Measurements from ENCODE around the gene APEX1.
"Not testable (repeated sequence)": the region's sequence is repeated elsewhere in the genome, so short reads cannot be mapped to it uniquely, and the experiment has no call there.

Gene APEX1

GRCh38 chr14:20472536-20473169 is 17.6 kb downstream of the APEX1 start:
- no peak for DNase-seq (ENCODE audit: low read depth in 2 of 2)

- DNase-seq (ENCODE audit: low read depth in 2 of 2), result no peak
These were observed 21.8 kb downstream of the APEX1 start for GRCh38 chr14:20476776-20477175.

GRCh38 chr14:20477211-20477876 is 22.3 kb downstream of the APEX1 start:
- DNase-seq (ENCODE audit: low read depth in 2 of 2), result no peak

- DNase-seq (ENCODE audit: low read depth in 2 of 2), result no peak
These were observed 23.9 kb downstream of the APEX1 start for GRCh38 chr14:20478894-20479293.

- DNase-seq (ENCODE audit: low read depth in 2 of 2), result no peak
These were observed 27.4 kb downstream of the APEX1 start for GRCh38 chr14:20482382-20482781.

- DNase-seq (ENCODE audit: low read depth in 2 of 2), result no peak
These were observed 30.9 kb downstream of the APEX1 start for GRCh38 chr14:20485900-20486299.

- DNase-seq (ENCODE audit: low read depth in 2 of 2), result no peak
These were observed 31.8 kb downstream of the APEX1 start for GRCh38 chr14:20486684-20487395.

- no peak for DNase-seq (ENCODE audit: low read depth in 2 of 2)
These were observed 32.3 kb downstream of the APEX1 start for GRCh38 chr14:20487396-20487725.

GRCh38 chr14:20489093-20489994 is 34.3 kb downstream of the APEX1 start:
- DNase-seq (ENCODE audit: low read depth in 2 of 2), result no peak

- no peak for DNase-seq (ENCODE audit: low read depth in 2 of 2)
These were observed 35.5 kb downstream of the APEX1 start for GRCh38 chr14:20490563-20490962.

GRCh38 chr14:20492486-20492885 is 37.5 kb downstream of the APEX1 start:
- no peak for DNase-seq (ENCODE audit: low read depth in 2 of 2)

GRCh38 chr14:20493634-20494033 is 38.6 kb downstream of the APEX1 start:
- no peak for DNase-seq (ENCODE audit: low read depth in 2 of 2)

GRCh38 chr14:20494935-20495766 is 40.1 kb downstream of the APEX1 start:
- no peak for DNase-seq (ENCODE audit: low read depth in 2 of 2)

- DNase-seq (ENCODE audit: low read depth in 2 of 2), result no peak
These were observed 43.6 kb downstream of the APEX1 start for GRCh38 chr14:20498622-20499021.

- no peak for DNase-seq (ENCODE audit: low read depth in 2 of 2)
These were observed 44.1 kb downstream of the APEX1 start for GRCh38 chr14:20499108-20499507.

- no peak for DNase-seq (ENCODE audit: low read depth in 2 of 2)
These were observed 44.9 kb downstream of the APEX1 start for GRCh38 chr14:20499881-20500280.

GRCh38 chr14:20501346-20501745 is 46.3 kb downstream of the APEX1 start:
- no peak for DNase-seq (ENCODE audit: low read depth in 2 of 2)

GRCh38 chr14:20503898-20504297 is 48.9 kb downstream of the APEX1 start:
- no peak for DNase-seq (ENCODE audit: low read depth in 2 of 2)

- DNase-seq (ENCODE audit: low read depth in 2 of 2), result not testable (repeated sequence)
These were observed 51.2 kb downstream of the APEX1 start for GRCh38 chr14:20506276-20506675.

GRCh38 chr14:20506752-20507151 is 51.7 kb downstream of the APEX1 start:
- not testable (repeated sequence) for DNase-seq (ENCODE audit: low read depth in 2 of 2)

All from stimulated activated CD8-positive, alpha-beta memory T cell treated with anti-CD3 and anti-CD28 coated beads, Interleukin-7, amount 100 ng/mL, for 1 hour (primary cell).